Stimulated activated CD4-positive, alpha-beta T cell treated with anti-CD3 and anti-CD28 coated beads, Interleukin-2, amount 100 ng/mL, for 48 hours (primary cell): ENCODE results near the gene ZNF530.
A peak's percentile ranks its signal among the peaks of the same experiment; 100 is the strongest.

ENCODE experiments used
- DNase-seq, 2 donors: peaks; one replicate each; pipeline ENCODE4 v3.0.0-alpha.2; 2020

The ZNF530 gene

GRCh38 chr19:57599761-57600383 lies at the start of gene ZNF530:
Gene ZNF530 (plus strand): TSS chr19:57599885. CDS start chr19:57604346, 4,461 bp downstream.
- peak; percentile 88 to 89 for DNase-seq

GRCh38 chr19:57552432-57552831 lies 47.3 kb upstream of the ZNF530 start:
- DNase-seq, result no peak

- DNase-seq, result no peak
Observed at GRCh38 chr19:57557659-57558058, 42.0 kb upstream of the ZNF530 start.

- no peak for DNase-seq
Observed at GRCh38 chr19:57558525-57558924, 41.2 kb upstream of the ZNF530 start.

- DNase-seq, result peak; percentile 5 to 6
Observed at GRCh38 chr19:57559008-57559403, 40.7 kb upstream of the ZNF530 start.

GRCh38 chr19:57559404-57560025 lies 40.2 kb upstream of the ZNF530 start, which contains the start of gene ZNF550:
Gene ZNF550 (minus strand): TSS chr19:57559863. CDS start chr19:57559682, 181 bp downstream.
- DNase-seq, result peak; percentile 78 to 81

- DNase-seq, result no peak
Observed at GRCh38 chr19:57560049-57560491, 39.6 kb upstream of the ZNF530 start.

GRCh38 chr19:57563547-57563946 lies 36.1 kb upstream of the ZNF530 start:
- DNase-seq, result no peak

- DNase-seq, result no peak
Observed at GRCh38 chr19:57566396-57567265, 33.1 kb upstream of the ZNF530 start.

- DNase-seq, result no peak
Observed at GRCh38 chr19:57570707-57571106, 29.0 kb upstream of the ZNF530 start.

- DNase-seq, result no peak
Observed at GRCh38 chr19:57572415-57572947, 27.2 kb upstream of the ZNF530 start.

- no peak for DNase-seq
Observed at GRCh38 chr19:57576661-57577060, 23.0 kb upstream of the ZNF530 start.

GRCh38 chr19:57578487-57579205 lies 21.0 kb upstream of the ZNF530 start, which contains the start of gene ZNF416:
Gene ZNF416 (minus strand): TSS chr19:57578911. CDS start chr19:57578704, 207 bp downstream.
- peak; percentile 88 to 91 for DNase-seq

GRCh38 chr19:57583104-57583520 lies 16.6 kb upstream of the ZNF530 start:
- no peak for DNase-seq

- DNase-seq, result peak; percentile 71
Observed at GRCh38 chr19:57583521-57584416, 15.9 kb upstream of the ZNF530 start, which contains the start of gene ZIK1. Gene ZIK1 (plus strand): TSS chr19:57584145. CDS start chr19:57584357, 212 bp downstream.

GRCh38 chr19:57587529-57587928 lies 12.2 kb upstream of the ZNF530 start:
- no peak for DNase-seq

GRCh38 chr19:57599377-57599760 lies 316 bp upstream of the ZNF530 start:
- no peak for DNase-seq

- DNase-seq, result no peak
Observed at GRCh38 chr19:57606931-57607330, 7.2 kb downstream of the ZNF530 start.

- DNase-seq, result no peak
Observed at GRCh38 chr19:57611113-57611512, 11.4 kb downstream of the ZNF530 start.

GRCh38 chr19:57613941-57614743 lies 14.5 kb downstream of the ZNF530 start, which contains the start of gene ZNF134:
Gene ZNF134 (plus strand): TSS chr19:57614242. CDS start chr19:57619469, 5,227 bp downstream.
- peak; percentile 80 to 82 for DNase-seq
